ENCODE results near the gene DPYD.

The DPYD gene

GRCh38 chr1:97412737-97413136 is 508.1 kb downstream of the DPYD start:
- Histone ChIP-seq H3K4me3 (ENCODE audit: low read depth, low read length) (no peak overlapping the region), H3K36me3 (ENCODE audit: control insufficient read depth, insufficient read depth, low read length) (no peaks in the 10 kb centered on the region), H3K9me3 (ENCODE audit: control insufficient read depth, insufficient read depth, low read depth, low read length) (no peaks in the 10 kb centered on the region), H3K9ac (ENCODE audit: low read length) (no peak overlapping the region), H3K4me1 (ENCODE audit: control insufficient read depth, insufficient read depth, low read length) (no peaks in the 10 kb centered on the region), H3K27me3 (ENCODE audit: control insufficient read depth, insufficient read depth, low read length) (no peaks in the 10 kb centered on the region), H3K27ac (ENCODE audit: low read depth, low read length) (no peak overlapping the region)

GRCh38 chr1:97412166-97412565 is 508.7 kb downstream of the DPYD start:
- no peak overlapping the region for H3K4me3 ChIP-seq (ENCODE audit: low read depth, low read length)
- H3K9ac ChIP-seq (ENCODE audit: low read length), result no peak overlapping the region
- H3K36me3 ChIP-seq (ENCODE audit: control insufficient read depth, insufficient read depth, low read length), result no peaks in the 10 kb centered on the region
- no peaks in the 10 kb centered on the region for H3K4me1 ChIP-seq (ENCODE audit: control insufficient read depth, insufficient read depth, low read length)
- no peak overlapping the region for H3K27ac ChIP-seq (ENCODE audit: low read depth, low read length)
- no peaks in the 10 kb centered on the region for H3K27me3 ChIP-seq (ENCODE audit: control insufficient read depth, insufficient read depth, low read length)
- no peaks in the 10 kb centered on the region for H3K9me3 ChIP-seq (ENCODE audit: control insufficient read depth, insufficient read depth, low read depth, low read length)

- Histone ChIP-seq H3K9ac (ENCODE audit: low read length) (no peak overlapping the region), H3K9me3 (ENCODE audit: control insufficient read depth, insufficient read depth, low read depth, low read length) (no peaks in the 10 kb centered on the region), H3K4me1 (ENCODE audit: control insufficient read depth, insufficient read depth, low read length) (no peaks in the 10 kb centered on the region), H3K36me3 (ENCODE audit: control insufficient read depth, insufficient read depth, low read length) (no peaks in the 10 kb centered on the region), H3K27me3 (ENCODE audit: control insufficient read depth, insufficient read depth, low read length) (no peaks in the 10 kb centered on the region), H3K27ac (ENCODE audit: low read depth, low read length) (no peak overlapping the region), H3K4me3 (ENCODE audit: low read depth, low read length) (no peak overlapping the region)
These were observed 524.4 kb downstream of the DPYD start for GRCh38 chr1:97396463-97396862.

- no peaks in the 10 kb centered on the region for H3K36me3 ChIP-seq (ENCODE audit: control insufficient read depth, insufficient read depth, low read length)
- no peaks in the 10 kb centered on the region for H3K27me3 ChIP-seq (ENCODE audit: control insufficient read depth, insufficient read depth, low read length)
- H3K9ac ChIP-seq (ENCODE audit: low read length), result no peak overlapping the region
- no peak overlapping the region for H3K4me3 ChIP-seq (ENCODE audit: low read depth, low read length)
- H3K27ac ChIP-seq (ENCODE audit: low read depth, low read length), result no peak overlapping the region
- no peaks in the 10 kb centered on the region for H3K9me3 ChIP-seq (ENCODE audit: control insufficient read depth, insufficient read depth, low read depth, low read length)
- H3K4me1 ChIP-seq (ENCODE audit: control insufficient read depth, insufficient read depth, low read length), result no peaks in the 10 kb centered on the region
These were observed 528.1 kb downstream of the DPYD start for GRCh38 chr1:97392701-97393100.

- Histone ChIP-seq H3K9me3 (ENCODE audit: control insufficient read depth, insufficient read depth, low read depth, low read length) (no peaks in the 10 kb centered on the region), H3K36me3 (ENCODE audit: control insufficient read depth, insufficient read depth, low read length) (no peaks in the 10 kb centered on the region), H3K4me1 (ENCODE audit: control insufficient read depth, insufficient read depth, low read length) (no peaks in the 10 kb centered on the region), H3K27ac (ENCODE audit: low read depth, low read length) (no peak overlapping the region), H3K4me3 (ENCODE audit: low read depth, low read length) (no peak overlapping the region), H3K9ac (ENCODE audit: low read length) (no peak overlapping the region), H3K27me3 (ENCODE audit: control insufficient read depth, insufficient read depth, low read length) (no peaks in the 10 kb centered on the region)
These were observed 535.1 kb downstream of the DPYD start for GRCh38 chr1:97385536-97386277.

GRCh38 chr1:97384294-97384968 is 536.4 kb downstream of the DPYD start:
- H3K27ac ChIP-seq (ENCODE audit: low read depth, low read length), result no peak overlapping the region
- no peak overlapping the region for H3K9ac ChIP-seq (ENCODE audit: low read length)
- H3K27me3 ChIP-seq (ENCODE audit: control insufficient read depth, insufficient read depth, low read length), result no peaks in the 10 kb centered on the region
- H3K4me3 ChIP-seq (ENCODE audit: low read depth, low read length), result no peak overlapping the region
- H3K4me1 ChIP-seq (ENCODE audit: control insufficient read depth, insufficient read depth, low read length), result no peaks in the 10 kb centered on the region
- H3K36me3 ChIP-seq (ENCODE audit: control insufficient read depth, insufficient read depth, low read length), result no peaks in the 10 kb centered on the region
- no peaks in the 10 kb centered on the region for H3K9me3 ChIP-seq (ENCODE audit: control insufficient read depth, insufficient read depth, low read depth, low read length)

GRCh38 chr1:97383797-97384196 is 537.0 kb downstream of the DPYD start:
- no peaks in the 10 kb centered on the region for H3K4me1 ChIP-seq (ENCODE audit: control insufficient read depth, insufficient read depth, low read length)
- H3K27ac ChIP-seq (ENCODE audit: low read depth, low read length), result no peak overlapping the region
- H3K4me3 ChIP-seq (ENCODE audit: low read depth, low read length), result no peak overlapping the region
- no peaks in the 10 kb centered on the region for H3K36me3 ChIP-seq (ENCODE audit: control insufficient read depth, insufficient read depth, low read length)
- no peak overlapping the region for H3K9ac ChIP-seq (ENCODE audit: low read length)
- no peaks in the 10 kb centered on the region for H3K27me3 ChIP-seq (ENCODE audit: control insufficient read depth, insufficient read depth, low read length)
- H3K9me3 ChIP-seq (ENCODE audit: control insufficient read depth, insufficient read depth, low read depth, low read length), result no peaks in the 10 kb centered on the region

GRCh38 chr1:97382206-97382605 is 538.6 kb downstream of the DPYD start:
- no peak overlapping the region for H3K27ac ChIP-seq (ENCODE audit: low read depth, low read length)
- H3K36me3 ChIP-seq (ENCODE audit: control insufficient read depth, insufficient read depth, low read length), result no peaks in the 10 kb centered on the region
- H3K9ac ChIP-seq (ENCODE audit: low read length), result no peak overlapping the region
- H3K9me3 ChIP-seq (ENCODE audit: control insufficient read depth, insufficient read depth, low read depth, low read length), result no peaks in the 10 kb centered on the region
- no peaks in the 10 kb centered on the region for H3K4me1 ChIP-seq (ENCODE audit: control insufficient read depth, insufficient read depth, low read length)
- H3K4me3 ChIP-seq (ENCODE audit: low read depth, low read length), result no peak overlapping the region
- no peaks in the 10 kb centered on the region for H3K27me3 ChIP-seq (ENCODE audit: control insufficient read depth, insufficient read depth, low read length)

GRCh38 chr1:97379387-97380075 is 541.3 kb downstream of the DPYD start:
- Histone ChIP-seq H3K27ac (ENCODE audit: low read depth, low read length) (no peak overlapping the region), H3K4me1 (ENCODE audit: control insufficient read depth, insufficient read depth, low read length) (no peaks in the 10 kb centered on the region), H3K27me3 (ENCODE audit: control insufficient read depth, insufficient read depth, low read length) (no peaks in the 10 kb centered on the region), H3K9me3 (ENCODE audit: control insufficient read depth, insufficient read depth, low read depth, low read length) (no peaks in the 10 kb centered on the region), H3K4me3 (ENCODE audit: low read depth, low read length) (no peak overlapping the region), H3K9ac (ENCODE audit: low read length) (no peak overlapping the region), H3K36me3 (ENCODE audit: control insufficient read depth, insufficient read depth, low read length) (no peaks in the 10 kb centered on the region)

GRCh38 chr1:97378596-97378995 is 542.2 kb downstream of the DPYD start:
- Histone ChIP-seq H3K36me3 (ENCODE audit: control insufficient read depth, insufficient read depth, low read length) (no peaks in the 10 kb centered on the region), H3K9me3 (ENCODE audit: control insufficient read depth, insufficient read depth, low read depth, low read length) (no peaks in the 10 kb centered on the region)

GRCh38 chr1:97377432-97378034 is 543.3 kb downstream of the DPYD start:
- H3K27ac ChIP-seq (ENCODE audit: low read depth, low read length), result no peak overlapping the region
- H3K4me1 ChIP-seq (ENCODE audit: control insufficient read depth, insufficient read depth, low read length), result no peaks in the 10 kb centered on the region
- no peak overlapping the region for H3K9ac ChIP-seq (ENCODE audit: low read length)
- no peak overlapping the region for H3K4me3 ChIP-seq (ENCODE audit: low read depth, low read length)
- no peaks in the 10 kb centered on the region for H3K9me3 ChIP-seq (ENCODE audit: control insufficient read depth, insufficient read depth, low read depth, low read length)
- no peaks in the 10 kb centered on the region for H3K27me3 ChIP-seq (ENCODE audit: control insufficient read depth, insufficient read depth, low read length)
- H3K36me3 ChIP-seq (ENCODE audit: control insufficient read depth, insufficient read depth, low read length), result no peaks in the 10 kb centered on the region

More at GRCh38 chr1:97378596-97378995, 542.2 kb downstream of the DPYD start:
- no peaks in the 10 kb centered on the region for H3K4me1 ChIP-seq (ENCODE audit: control insufficient read depth, insufficient read depth, low read length)
- H3K27me3 ChIP-seq (ENCODE audit: control insufficient read depth, insufficient read depth, low read length), result no peaks in the 10 kb centered on the region
- H3K27ac ChIP-seq (ENCODE audit: low read depth, low read length), result no peak overlapping the region
- H3K4me3 ChIP-seq (ENCODE audit: low read depth, low read length), result no peak overlapping the region
- no peak overlapping the region for H3K9ac ChIP-seq (ENCODE audit: low read length)
